HUDEP-2 (cell line): ENCODE measurements around the gene RNPEP.
"Not testable (repeated sequence)": the region's sequence is repeated elsewhere in the genome, so short reads cannot be mapped to it uniquely, and the experiment has no call there.

Source experiments
- DNase-seq, 76 experiments: peaks; one replicate each; lab custom pipeline; 2025; ENCODE audit not compliant: unreplicated experiment in 76 of 76; lab: John Stamatoyannopoulos, UW

RNPEP gene

DNA sequence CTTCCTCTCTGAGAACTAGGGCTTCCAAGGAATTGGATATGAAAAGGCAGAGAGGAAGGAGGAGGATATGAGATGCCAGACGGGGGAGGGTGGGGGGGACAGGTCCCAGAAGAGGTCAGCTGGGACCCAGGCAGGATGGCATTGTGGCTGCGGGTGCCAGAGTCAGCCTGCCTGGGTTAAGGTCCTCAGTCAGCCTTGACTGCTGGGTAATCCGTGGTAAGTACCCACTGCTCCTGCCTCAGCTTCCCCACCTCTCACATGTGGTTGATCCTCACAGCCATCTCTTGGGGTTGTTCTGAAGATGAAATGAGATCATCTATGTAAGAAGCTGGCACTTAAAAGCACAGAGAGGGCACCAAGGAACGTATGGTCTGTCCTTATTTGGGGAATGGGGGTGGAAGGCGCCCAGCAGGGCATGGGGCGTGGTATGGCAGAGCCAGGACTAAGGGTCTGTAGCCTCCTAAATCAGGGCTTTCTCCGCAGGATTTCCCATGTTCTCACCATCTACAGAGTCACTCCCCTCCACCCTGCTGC lies 51.8 kb downstream of the RNPEP start:
- no peak for DNase-seq

DNA sequence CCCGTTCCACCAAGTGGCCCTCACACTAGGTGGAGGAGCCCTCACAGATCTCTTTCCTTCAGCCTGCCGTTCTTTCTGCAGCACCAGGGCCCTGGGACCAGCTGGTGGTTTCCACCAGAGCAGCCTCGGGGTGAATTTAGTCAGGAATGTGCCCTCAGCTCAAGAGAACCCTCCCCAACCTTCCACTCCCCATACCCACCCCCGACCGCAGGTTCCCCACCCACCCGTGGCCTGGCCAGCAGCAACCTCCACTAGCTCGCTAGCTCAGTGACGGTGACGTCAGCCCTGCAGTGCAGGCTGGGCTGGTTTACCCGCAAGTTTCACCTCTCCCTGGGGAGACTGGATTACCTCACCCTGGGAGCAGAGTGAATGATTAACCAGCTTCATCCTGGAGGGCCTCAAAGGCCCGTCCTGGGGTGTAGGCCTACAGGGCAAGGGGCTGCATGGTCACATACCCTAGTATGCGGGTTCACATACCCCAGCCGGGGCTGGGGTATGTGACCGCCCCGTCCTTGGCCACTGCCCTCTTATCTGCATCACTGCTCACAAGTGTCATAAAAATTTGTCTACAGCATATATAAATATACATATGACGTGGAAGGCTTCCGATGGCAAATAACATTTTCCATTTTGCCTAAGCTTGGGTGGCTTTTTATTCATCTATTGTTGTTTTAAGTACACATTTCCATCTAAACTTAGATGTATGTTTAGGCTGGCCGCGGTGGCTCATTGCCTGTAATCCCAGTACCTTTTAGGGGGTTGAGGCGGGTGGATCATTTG lies 52.4 kb downstream of the RNPEP start:
- DNase-seq = no peak

DNA sequence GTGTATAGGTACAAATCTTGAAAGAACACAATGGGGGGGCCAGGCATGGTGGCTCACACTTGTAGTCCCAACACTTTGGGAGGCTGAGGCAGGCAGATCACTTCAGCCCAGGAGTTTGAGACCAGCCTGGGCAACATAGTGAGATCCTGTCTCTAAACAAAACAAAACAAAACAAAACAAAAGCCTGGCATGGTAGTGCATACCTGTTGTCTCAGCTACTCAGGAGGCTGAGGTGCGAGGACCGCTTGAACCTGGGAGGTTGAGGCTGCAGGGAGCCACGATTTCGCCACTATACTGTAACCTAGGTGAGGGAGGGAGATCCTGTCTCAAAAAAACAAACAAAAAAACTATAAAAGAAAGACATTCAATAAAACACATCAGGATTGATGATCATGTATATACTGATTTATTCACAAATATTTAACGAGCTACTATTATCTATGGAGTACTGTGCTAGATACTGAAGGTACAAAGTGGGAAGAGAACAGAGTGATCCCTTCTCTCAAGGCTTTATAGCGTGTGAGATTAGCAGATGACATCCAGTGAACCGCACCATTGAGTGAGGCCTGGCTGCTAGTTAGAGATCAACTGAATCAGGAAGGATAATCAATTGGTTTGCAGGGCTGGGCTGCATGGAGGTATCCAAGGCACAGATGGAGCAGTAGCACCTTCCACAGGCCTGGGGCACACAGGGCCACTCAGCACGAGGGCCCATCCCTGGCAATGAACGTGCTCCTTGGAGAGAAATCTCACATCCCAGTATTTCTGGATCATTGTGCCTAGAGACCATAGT lies 54.3 kb downstream of the RNPEP start:
- DNase-seq = no peak

DNA sequence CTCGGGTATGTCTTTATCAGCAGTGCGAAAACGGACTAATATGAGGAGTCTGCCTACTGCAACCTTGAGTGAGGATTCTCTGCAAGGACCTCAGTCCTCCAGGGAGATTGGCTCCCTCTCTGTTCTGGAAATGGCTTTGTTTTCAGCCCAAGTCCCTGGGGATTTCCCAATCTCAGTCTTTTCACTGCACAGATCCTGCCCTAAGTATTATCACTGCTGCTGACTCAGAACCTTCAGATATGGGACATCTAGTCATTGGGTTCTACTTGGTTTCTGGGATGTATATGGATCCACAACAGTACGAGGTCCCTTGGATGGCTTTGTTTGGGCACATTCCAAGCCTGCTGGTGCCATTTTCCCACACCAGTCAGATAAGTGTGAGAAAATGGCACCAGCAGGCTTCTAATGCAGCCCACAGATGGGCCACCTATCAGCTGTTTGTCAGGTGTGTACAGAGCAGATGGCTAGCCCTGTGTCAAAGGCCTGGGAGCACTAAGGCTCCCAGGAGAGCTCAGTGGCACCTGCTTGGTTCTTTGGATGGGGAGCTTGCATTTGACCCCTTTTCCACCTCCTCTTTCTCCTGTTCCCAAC lies 55.4 kb downstream of the RNPEP start:
- DNase-seq = no peak

DNA sequence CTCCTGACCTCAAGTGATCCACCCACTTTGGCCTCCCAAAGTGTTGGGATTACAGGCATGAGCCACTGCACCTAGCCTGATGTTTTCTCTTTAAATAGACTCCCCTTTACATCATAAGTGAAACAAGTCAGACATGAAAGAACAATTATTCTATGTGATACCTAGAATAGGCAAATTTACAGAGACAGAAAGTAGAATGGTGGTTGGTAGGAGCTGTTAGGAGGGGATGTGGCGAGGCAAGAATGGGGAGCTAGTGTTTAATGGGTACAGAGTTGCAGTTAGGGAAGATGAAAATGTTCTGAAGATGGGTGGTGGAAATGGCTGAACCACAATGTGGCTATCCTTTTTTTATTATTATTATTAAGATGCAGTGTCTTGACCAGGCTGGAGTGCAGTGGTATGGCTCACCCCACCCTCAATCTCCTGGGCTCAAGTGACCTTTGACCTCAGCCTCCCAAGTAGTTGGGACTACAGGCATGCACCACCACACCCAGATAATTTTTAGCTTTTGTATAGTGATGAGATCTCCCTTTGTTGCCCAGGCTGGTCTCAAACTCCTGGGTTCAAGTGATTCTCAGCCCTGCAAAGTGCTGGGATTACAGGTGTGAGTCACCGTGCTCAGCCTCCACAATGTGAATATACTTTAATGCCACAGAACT lies 56.4 kb downstream of the RNPEP start:
- DNase-seq = no peak

DNA sequence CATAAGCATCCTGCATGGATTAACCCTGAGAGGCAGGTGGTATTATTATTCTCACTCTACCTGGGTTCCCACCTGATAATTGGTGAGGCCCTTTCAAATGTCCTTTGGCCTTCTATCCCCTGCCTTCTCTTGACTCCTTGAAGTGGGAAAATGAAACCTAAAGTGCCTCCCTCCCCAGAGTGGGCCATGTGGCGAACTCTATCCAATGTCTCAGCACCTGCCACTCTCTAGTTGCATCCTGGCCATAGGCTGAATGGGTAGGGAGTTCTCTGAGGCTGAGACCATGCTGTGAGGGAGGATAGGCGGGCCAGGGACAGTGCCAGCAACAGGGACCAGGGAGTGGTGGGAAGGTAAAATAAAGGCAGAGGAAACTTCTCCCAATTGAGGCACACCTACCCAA lies 63.3 kb downstream of the RNPEP start:
- no peak for DNase-seq

DNA sequence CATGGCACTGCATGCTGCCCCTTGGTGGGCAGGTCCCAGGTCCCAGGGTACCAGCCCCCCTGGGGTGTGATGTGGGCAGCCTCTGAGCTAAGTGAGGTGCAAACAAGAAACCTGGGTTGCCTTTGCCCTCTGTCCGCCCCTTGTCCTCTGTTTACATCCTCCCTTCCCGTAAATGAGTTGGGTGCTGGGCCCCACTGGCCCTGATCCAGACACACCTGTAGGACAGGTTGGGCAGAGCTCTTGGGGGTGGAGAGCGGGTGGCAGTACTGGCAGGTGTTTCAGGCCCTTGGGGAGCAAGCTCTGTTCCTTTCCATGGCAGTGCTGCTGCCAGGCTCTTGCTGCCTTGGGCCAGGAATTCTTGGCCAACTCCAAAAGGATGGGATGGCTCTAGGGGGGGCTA lies 63.8 kb downstream of the RNPEP start:
- DNase-seq = no peak

DNA sequence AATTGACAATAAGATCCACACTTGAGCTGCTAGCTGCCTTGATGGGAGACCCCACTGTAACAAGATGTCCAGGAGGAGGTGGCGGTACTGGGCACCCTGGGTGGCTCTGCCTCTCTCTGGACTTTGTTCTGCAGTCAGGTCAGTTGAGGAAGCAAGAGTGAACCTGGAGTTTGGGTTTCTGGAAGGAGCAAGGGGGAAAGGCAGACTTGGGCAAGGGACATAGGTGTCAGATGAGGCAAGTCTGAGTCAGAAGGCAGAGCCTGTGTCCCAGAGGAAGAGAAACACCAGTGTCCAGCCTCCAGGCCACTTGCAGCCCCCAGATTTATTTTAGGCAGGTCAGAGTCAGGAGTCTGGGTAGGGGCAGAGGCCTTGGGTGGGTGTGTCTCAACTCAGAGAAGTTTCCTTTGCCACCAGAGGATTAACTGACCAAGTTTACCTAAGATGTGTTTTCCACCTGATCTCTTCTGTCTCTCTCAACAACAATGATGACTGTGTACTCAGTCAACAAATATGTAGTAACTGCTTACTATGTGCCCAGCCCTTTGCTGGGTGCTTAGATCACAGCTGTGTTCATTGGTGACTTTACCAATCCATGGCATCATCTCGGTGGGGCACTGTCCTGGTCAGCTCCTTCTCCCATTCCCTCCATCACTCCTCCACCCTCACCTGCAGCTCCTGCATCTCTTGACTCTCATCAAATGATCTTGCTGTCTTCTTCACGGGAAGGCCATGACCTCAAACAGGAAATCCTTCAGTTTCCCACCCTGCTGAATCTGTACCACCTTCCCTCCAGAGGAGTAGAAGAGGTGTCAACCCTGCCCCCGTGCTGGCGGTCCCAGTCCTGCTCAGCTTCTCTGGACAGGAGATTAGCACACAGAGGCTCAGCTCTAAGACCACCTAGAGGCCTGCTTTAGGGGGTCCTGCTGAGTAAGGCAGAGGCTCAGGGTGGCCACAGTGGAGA lies 64.6 kb downstream of the RNPEP start:
- no peak for DNase-seq

DNA sequence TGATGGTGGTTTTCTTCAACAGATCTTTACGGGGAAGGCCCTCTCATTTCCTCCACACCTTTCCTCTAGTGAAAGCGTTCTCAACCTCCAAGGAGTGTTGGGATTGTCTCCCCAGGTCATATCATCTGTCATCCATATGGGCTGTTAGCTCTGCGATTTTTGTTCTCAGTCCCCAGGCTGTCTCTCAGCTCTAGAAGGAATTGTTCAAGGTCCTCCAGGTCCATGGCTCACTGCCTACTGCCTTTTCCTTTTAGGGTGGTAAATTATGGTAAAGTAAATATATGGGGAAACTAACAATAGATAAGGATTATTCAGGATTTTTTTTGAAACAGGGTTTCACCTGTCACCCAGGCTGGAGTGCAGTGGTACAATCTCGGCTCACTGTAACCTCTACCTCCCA lies 65.5 kb downstream of the RNPEP start:
- no peak for DNase-seq

DNA sequence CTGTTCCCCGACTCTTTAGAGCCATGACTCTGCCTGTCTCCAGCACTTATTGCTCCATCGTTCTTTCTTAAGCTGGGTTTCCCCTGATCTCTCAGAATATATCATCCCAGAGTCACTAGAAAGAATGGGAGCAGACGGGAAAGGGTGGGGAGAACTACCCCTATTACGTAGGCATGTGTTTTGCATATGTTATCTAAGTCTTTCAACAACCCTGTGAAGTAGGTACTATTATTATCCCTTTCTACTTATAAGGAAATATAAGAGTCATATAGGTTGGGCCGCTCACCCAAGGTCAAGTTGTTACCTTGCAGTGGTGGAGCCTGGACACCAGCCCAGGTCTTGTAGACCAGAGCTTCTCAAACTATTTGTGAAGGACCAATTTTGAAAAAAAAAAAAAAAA lies 66.7 kb downstream of the RNPEP start:
- no peak for DNase-seq

DNA sequence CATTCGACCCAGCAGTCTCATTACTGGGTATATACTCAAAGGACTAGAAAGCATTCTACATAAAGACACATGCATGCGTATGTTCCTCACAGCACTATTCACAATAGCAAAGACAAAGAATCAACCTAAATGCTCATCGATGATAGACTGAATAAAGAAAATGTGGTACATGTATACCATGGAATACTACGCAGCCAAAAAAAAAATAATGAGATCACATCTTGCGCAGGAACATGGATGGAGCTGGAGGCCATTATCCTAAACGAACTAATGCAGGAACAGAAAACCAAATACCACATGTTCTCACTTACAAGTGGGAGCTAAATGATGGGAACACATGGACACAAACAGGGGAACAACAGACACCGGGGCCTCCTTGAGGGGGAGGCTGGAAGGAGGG lies 71.6 kb downstream of the RNPEP start:
- DNase-seq = no peak

DNA sequence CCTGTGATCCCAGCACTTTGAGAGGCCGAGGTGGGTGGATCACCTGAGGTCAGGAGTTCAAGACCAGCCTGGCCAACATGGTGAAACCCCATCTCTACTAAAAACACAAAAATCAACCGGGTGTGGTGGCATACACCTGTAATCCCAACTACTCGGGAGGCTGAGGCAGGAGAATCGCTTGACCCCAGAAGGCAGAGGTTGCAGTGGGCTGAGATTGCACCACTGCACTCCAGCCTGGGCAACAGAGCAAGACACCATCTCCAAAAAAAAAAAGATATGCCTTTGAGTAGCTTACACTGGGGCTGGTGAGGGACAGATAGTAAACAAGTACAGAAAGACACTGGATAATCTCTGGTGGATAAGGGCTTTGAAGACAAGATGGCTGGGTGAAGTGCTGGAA lies 72.2 kb downstream of the RNPEP start:
- not testable (repeated sequence) for DNase-seq
